HepG2 (cell line): Measurements from ENCODE around the gene CX3CR1.

ENCODE experiments used
- HDAC2 ChIP-seq: sonication (generic); formaldehyde crosslinking; IDR thresholded peaks from 2 replicates; pipeline ENCODE4 v1.4.0; 2020; ENCODE audit warnings: missing genetic modification reagents
- SRSF1 ChIP-seq: fragments of 200-400 bp; formaldehyde crosslinking; optimal IDR thresholded peaks from 2 replicates; pipeline ENCODE3; 2017; ENCODE audit warnings: mild to moderate bottlenecking, low read depth, low read length, moderate library complexity
- TAF1 ChIP-seq: sonication (generic); formaldehyde crosslinking; IDR thresholded peaks from 2 replicates; pipeline ENCODE4 v1.4.0; 2020; ENCODE audit warnings: missing genetic modification reagents
- TF ChIP-seq, protein P1 (sequence below): sonication (generic); formaldehyde crosslinking; IDR thresholded peaks from 2 replicates; pipeline ENCODE4 v1.5.0; 2020; ENCODE audit warnings: missing genetic modification reagents

DNA sequence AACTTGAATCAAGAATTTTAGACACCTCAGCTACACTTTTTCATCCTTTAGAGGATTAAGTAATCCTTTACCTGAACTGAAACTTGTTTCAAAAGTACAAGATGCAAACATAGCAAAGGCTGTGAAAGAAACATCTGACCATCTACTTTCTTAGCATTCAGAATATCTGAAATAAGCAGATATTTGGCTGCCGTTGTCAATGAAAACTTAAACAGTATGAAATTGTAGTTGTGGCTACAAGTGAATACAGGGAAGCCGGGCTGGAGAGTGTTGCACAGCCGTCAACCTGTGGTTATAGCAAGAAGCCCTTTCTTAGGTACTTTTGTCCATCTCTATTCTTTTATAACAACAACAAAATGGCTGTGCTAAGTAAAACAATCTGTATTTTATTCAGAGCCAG, 6.9 kb upstream of the CX3CR1 start:
- TF ChIP-seq, protein P1, sequence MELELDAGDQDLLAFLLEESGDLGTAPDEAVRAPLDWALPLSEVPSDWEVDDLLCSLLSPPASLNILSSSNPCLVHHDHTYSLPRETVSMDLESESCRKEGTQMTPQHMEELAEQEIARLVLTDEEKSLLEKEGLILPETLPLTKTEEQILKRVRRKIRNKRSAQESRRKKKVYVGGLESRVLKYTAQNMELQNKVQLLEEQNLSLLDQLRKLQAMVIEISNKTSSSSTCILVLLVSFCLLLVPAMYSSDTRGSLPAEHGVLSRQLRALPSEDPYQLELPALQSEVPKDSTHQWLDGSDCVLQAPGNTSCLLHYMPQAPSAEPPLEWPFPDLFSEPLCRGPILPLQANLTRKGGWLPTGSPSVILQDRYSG (CRISPR knock-in tag) = no peak
- no peak for TF ChIP-seq HDAC2 (CRISPR knock-in tag)
- no peak for TF ChIP-seq TAF1
- no peak for TF ChIP-seq SRSF1
